GM19372 (cell line): ENCODE data around the gene AGTPBP1.
"Not testable (repeated sequence)": the region's sequence is repeated elsewhere in the genome, so short reads cannot be mapped to it uniquely, and the experiment has no call there.

Experiments used
- ATAC-seq: cut with Tn5 transposase; IDR thresholded peaks from one replicate; pipeline ENCODE4 v1.9.1; 2021; ENCODE audit warnings: mild to moderate bottlenecking, low read depth, moderate library complexity; ENCODE audit not compliant: unreplicated experiment

The AGTPBP1 gene

GRCh38 chr9:85726737-85727136, 15.0 kb downstream of the AGTPBP1 start:
- no peak for ATAC-seq

GRCh38 chr9:85723215-85723614, 18.5 kb downstream of the AGTPBP1 start:
- ATAC-seq: no peak

GRCh38 chr9:85719411-85719810, 22.3 kb downstream of the AGTPBP1 start:
- not testable (repeated sequence) for ATAC-seq

- not testable (repeated sequence) for ATAC-seq
Measured at GRCh38 chr9:85717818-85718217, 23.9 kb downstream of the AGTPBP1 start.

GRCh38 chr9:85717220-85717619, 24.5 kb downstream of the AGTPBP1 start:
- ATAC-seq: no peak

GRCh38 chr9:85716031-85716877, 25.5 kb downstream of the AGTPBP1 start:
- peak; percentile 71 for ATAC-seq

- ATAC-seq: no peak
Measured at GRCh38 chr9:85715587-85715986, 26.2 kb downstream of the AGTPBP1 start.

GRCh38 chr9:85713897-85714296, 27.9 kb downstream of the AGTPBP1 start:
- ATAC-seq: no peak

- ATAC-seq: no peak
Measured at GRCh38 chr9:85704744-85705143, 37.0 kb downstream of the AGTPBP1 start.

GRCh38 chr9:85703398-85703797, 38.4 kb downstream of the AGTPBP1 start:
- ATAC-seq: no peak

- no peak for ATAC-seq
Measured at GRCh38 chr9:85702726-85703289, 38.9 kb downstream of the AGTPBP1 start.

- no peak for ATAC-seq
Measured at GRCh38 chr9:85702191-85702590, 39.6 kb downstream of the AGTPBP1 start.

- no peak for ATAC-seq
Measured at GRCh38 chr9:85700330-85700729, 41.4 kb downstream of the AGTPBP1 start.

GRCh38 chr9:85688361-85688760, 53.4 kb downstream of the AGTPBP1 start:
- no peak for ATAC-seq

- no peak for ATAC-seq
Measured at GRCh38 chr9:85685081-85685480, 56.7 kb downstream of the AGTPBP1 start.

- no peak for ATAC-seq
Measured at GRCh38 chr9:85676790-85677189, 65.0 kb downstream of the AGTPBP1 start.

GRCh38 chr9:85667374-85667773, 74.4 kb downstream of the AGTPBP1 start:
- no peak for ATAC-seq

GRCh38 chr9:85666086-85666485, 75.7 kb downstream of the AGTPBP1 start:
- ATAC-seq: no peak

- ATAC-seq: no peak
Measured at GRCh38 chr9:85662573-85662972, 79.2 kb downstream of the AGTPBP1 start.

GRCh38 chr9:85658716-85659115, 83.0 kb downstream of the AGTPBP1 start:
- no peak for ATAC-seq

- ATAC-seq: no peak
Measured at GRCh38 chr9:85653153-85653552, 88.6 kb downstream of the AGTPBP1 start.

GRCh38 chr9:85647571-85647970, 94.2 kb downstream of the AGTPBP1 start:
- ATAC-seq: peak; percentile 93
